K562 (cell line): Measurements from ENCODE around the gene SNX33. TPM values are rescaled to one million over a fixed set of nuclear protein-coding genes. Genes with fewer than 3 reads are reported as not detected.

Experiments
- ARID3A ChIP-seq: IDR thresholded peaks from 2 replicates; pipeline ENCODE4 v1.6.1; 2012; ENCODE audit warnings: low read depth, low read length, improper control_type of control experiment, borderline replicate concordance
- ARNT ChIP-seq, 2 experiments: fragments of 450-650 bp; IDR thresholded peaks; 2 replicates each; pipeline ENCODE4 v1.6.1; 2016; ENCODE audit warnings: mild to moderate bottlenecking in 1 of 2
- BRD4 ChIP-seq: fragments of 200-600 bp; sonication (generic); IDR thresholded peaks from 2 replicates; pipeline ENCODE4 v1.6.1; 2017; ENCODE audit warnings: inconsistent platforms
- CCAR2 ChIP-seq: fragments of 200-400 bp; formaldehyde crosslinking; IDR thresholded peaks from 2 replicates; pipeline ENCODE4 v1.6.1; 2017; ENCODE audit warnings: mild to moderate bottlenecking, low read depth, low read length
- EWSR1 ChIP-seq: fragments of 450-650 bp; IDR thresholded peaks from 2 replicates; pipeline ENCODE4 v1.6.1; 2018; ENCODE audit warnings: borderline replicate concordance, mild to moderate bottlenecking, low read depth, moderate library complexity; ENCODE audit not compliant: partially characterized antibody
- HOXB6 ChIP-seq: fragments of 250-450 bp; sonication (Bioruptor Pico); IDR thresholded peaks from 2 replicates; pipeline ENCODE4 v1.5.1; 2022; ENCODE audit warnings: mild to moderate bottlenecking, borderline replicate concordance
- LCOR ChIP-seq: sonication (generic); formaldehyde crosslinking; IDR thresholded peaks from 2 replicates; pipeline ENCODE4 v1.8.0; 2022; ENCODE audit warnings: mild to moderate bottlenecking, missing genetic modification reagents
- MECOM ChIP-seq: fragments of 250-450 bp; sonication (Bioruptor Pico); IDR thresholded peaks from 2 replicates; pipeline ENCODE4 v1.8.0; 2022; ENCODE audit warnings: inconsistent platforms
- MXD1 ChIP-seq: fragments of 250-450 bp; sonication (Bioruptor Pico); IDR thresholded peaks from 2 replicates; pipeline ENCODE4 v1.8.0; 2021; ENCODE audit warnings: borderline replicate concordance, mild to moderate bottlenecking, moderate library complexity; ENCODE audit not compliant: poor library complexity, severe bottlenecking
- NR0B1 ChIP-seq: fragments of 450-650 bp; IDR thresholded peaks from one replicate; pipeline ENCODE4 v1.6.1; 2018; ENCODE audit warnings: mild to moderate bottlenecking, moderate library complexity; ENCODE audit not compliant: partially characterized antibody
- PHF20 ChIP-seq: fragments of 450-650 bp; IDR thresholded peaks from 2 replicates; pipeline ENCODE4 v1.6.1; 2018; ENCODE audit not compliant: partially characterized antibody
- PML ChIP-seq: IDR thresholded peaks from 2 replicates; pipeline ENCODE4 v1.6.1; 2012; ENCODE audit warnings: low read length, inconsistent platforms
- TAF1 ChIP-seq: IDR thresholded peaks from 2 replicates; pipeline ENCODE4 v1.6.1; 2011; ENCODE audit warnings: mild to moderate bottlenecking, low read length, moderate library complexity; ENCODE audit not compliant: insufficient read depth, control insufficient read depth, severe bottlenecking; ENCODE audit errors: extremely low read depth
- TCF7L2 ChIP-seq: fragments of 150-350 bp; IDR thresholded peaks from 2 replicates; pipeline ENCODE4 v1.6.1; 2016; ENCODE audit warnings: low read depth, mild to moderate bottlenecking, low read length, moderate library complexity
- USF1 ChIP-seq: sonication (generic); formaldehyde crosslinking; IDR thresholded peaks from 2 replicates; pipeline ENCODE4 v1.9.0; 2022; ENCODE audit warnings: mild to moderate bottlenecking, missing genetic modification reagents
- USF2 ChIP-seq: sonication (generic); formaldehyde crosslinking; IDR thresholded peaks from 2 replicates; pipeline ENCODE4 v1.5.0; 2020; ENCODE audit warnings: missing genetic modification reagents
- ZBTB2 ChIP-seq: fragments of 450-650 bp; IDR thresholded peaks from 2 replicates; pipeline ENCODE4 v1.6.1; 2016; ENCODE audit warnings: antibody characterized with exemption
- ZKSCAN1 ChIP-seq: fragments of 150-350 bp; IDR thresholded peaks from 2 replicates; pipeline ENCODE4 v1.6.1; 2016; ENCODE audit warnings: low read depth, low read length
- ZKSCAN8 ChIP-seq: fragments of 200-800 bp; sonication (Bioruptor generic); IDR thresholded peaks from 2 replicates; pipeline ENCODE4 v1.6.1; 2016; ENCODE audit warnings: missing genetic modification characterization, missing compliant biosample characterization
- ZNF134 ChIP-seq: fragments of 250-450 bp; sonication (Bioruptor Pico); conservative IDR thresholded peaks from 2 replicates; pipeline ENCODE4 v1.4.0; 2020
- ZNF175 ChIP-seq: fragments of 200-800 bp; sonication (Bioruptor generic); IDR thresholded peaks from 2 replicates; pipeline ENCODE4 v1.6.1; 2016; ENCODE audit warnings: low read depth, mild to moderate bottlenecking, missing genetic modification characterization, missing compliant biosample characterization
- ZNF311 ChIP-seq: fragments of 250-450 bp; sonication (Bioruptor Pico); IDR thresholded peaks from 2 replicates; pipeline ENCODE4 v1.4.0; 2020; ENCODE audit warnings: mild to moderate bottlenecking, moderate library complexity
- polyA plus RNA-seq, 8 experiments: library from polyadenylated mRNA; depleted of rRNA in 4 of 8; stranded (reverse) in 5 of 8; unstranded in 3 of 8; fragments of >200 nt; fragmentation: Nextera tagmentation in 2 of 8; fragmentation: Illumina TruSeq in 1 of 8; extraction: Ambion mirVana in 2 of 8; extraction: Trizol in 1 of 8; gene quantifications; 2 replicates each; pipeline versions ENCODE4 v1.2.1 to v1.2.3, GENCODE V29; 2011 to 2014; ENCODE audit warnings: inconsistent platforms in 1 of 8, missing spikeins in 1 of 8
- total RNA-seq, 7 experiments: library from RNA; depleted of rRNA in 6 of 7; stranded (reverse); fragments of >200 nt in 6 of 7; fragmentation: Illumina TruSeq in 2 of 7; extraction: Trizol in 2 of 7; gene quantifications; 2 replicates each; pipeline versions ENCODE4 v1.2.1 to v1.2.3, GENCODE V29; 2011 to 2021; ENCODE audit warnings: low replicate concordance in 1 of 7

The SNX33 gene
- total and polyA plus RNA-seq, 9 of the 15 experiments (the other 6 are each of a cell fraction or from before 2014, with no cell fraction given) = 1.4 to 14.1 (median 8.2) TPM

- no peak; the same call in 1 of the 2 replicates for TF ChIP-seq LCOR (CRISPR knock-in tag)
- no peak; the same call in 1 of the 2 replicates for TF ChIP-seq USF2 (CRISPR knock-in tag)
- no peak for TF ChIP-seq MECOM (CRISPR knock-in tag)
- no peak for TF ChIP-seq ZNF175 (CRISPR knock-in tag)
- no peak for TF ChIP-seq EWSR1
- no peak for TF ChIP-seq ARNT (IDR thresholded peaks at IDR 0.05)
- peak; percentile 65 for TF ChIP-seq USF1 (CRISPR knock-in tag)
- no peak for TF ChIP-seq ZNF134
- TF ChIP-seq PHF20 = peak; percentile 64
- peak; percentile 82 for TF ChIP-seq ZBTB2
- TF ChIP-seq ZKSCAN1 = no peak
- no peak for TF ChIP-seq NR0B1
- TF ChIP-seq HOXB6 = no peak
- TF ChIP-seq MXD1 (CRISPR knock-in tag) = no peak
- no peak for TF ChIP-seq TCF7L2
- no peak for TF ChIP-seq ARID3A
- TF ChIP-seq PML = peak; percentile 78; the same call in 1 of the 2 replicates
- TF ChIP-seq TAF1 = peak; percentile 96
- no peak for TF ChIP-seq CCAR2
- TF ChIP-seq BRD4 = no peak; the same call in 1 of the 2 replicates
- TF ChIP-seq ZNF311 (CRISPR knock-in tag) = no peak
- TF ChIP-seq ZKSCAN8 = no peak
Observed at GRCh38 chr15:75639709-75640482, 7.8 kb upstream of the SNX33 start, which contains the start of gene IMP3 (continued).
